HG02571 (cell line): ENCODE measurements around the gene ROBO1.

Source experiments
- ATAC-seq: cut with Tn5 transposase; IDR thresholded peaks from one replicate; pipeline ENCODE4 v1.9.1; 2021; ENCODE audit warnings: mild to moderate bottlenecking, moderate library complexity; ENCODE audit not compliant: unreplicated experiment

Gene ROBO1

GRCh38 chr3:79027593-79027992, 740.2 kb downstream of the ROBO1 start:
- no peak for ATAC-seq

DNA sequence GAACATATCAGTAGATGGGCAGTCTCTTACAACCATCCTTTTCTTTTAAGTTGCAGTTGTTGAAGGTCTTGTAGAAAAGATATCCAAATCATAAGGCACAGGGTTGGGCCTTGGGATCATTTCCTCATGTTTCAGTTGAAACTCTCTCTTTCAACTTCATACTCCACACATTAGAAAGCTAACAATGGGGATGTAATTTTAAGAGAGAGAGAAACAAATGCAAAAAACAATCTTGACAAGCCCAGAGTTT, 747.9 kb downstream of the ROBO1 start:
- no peak for ATAC-seq

DNA sequence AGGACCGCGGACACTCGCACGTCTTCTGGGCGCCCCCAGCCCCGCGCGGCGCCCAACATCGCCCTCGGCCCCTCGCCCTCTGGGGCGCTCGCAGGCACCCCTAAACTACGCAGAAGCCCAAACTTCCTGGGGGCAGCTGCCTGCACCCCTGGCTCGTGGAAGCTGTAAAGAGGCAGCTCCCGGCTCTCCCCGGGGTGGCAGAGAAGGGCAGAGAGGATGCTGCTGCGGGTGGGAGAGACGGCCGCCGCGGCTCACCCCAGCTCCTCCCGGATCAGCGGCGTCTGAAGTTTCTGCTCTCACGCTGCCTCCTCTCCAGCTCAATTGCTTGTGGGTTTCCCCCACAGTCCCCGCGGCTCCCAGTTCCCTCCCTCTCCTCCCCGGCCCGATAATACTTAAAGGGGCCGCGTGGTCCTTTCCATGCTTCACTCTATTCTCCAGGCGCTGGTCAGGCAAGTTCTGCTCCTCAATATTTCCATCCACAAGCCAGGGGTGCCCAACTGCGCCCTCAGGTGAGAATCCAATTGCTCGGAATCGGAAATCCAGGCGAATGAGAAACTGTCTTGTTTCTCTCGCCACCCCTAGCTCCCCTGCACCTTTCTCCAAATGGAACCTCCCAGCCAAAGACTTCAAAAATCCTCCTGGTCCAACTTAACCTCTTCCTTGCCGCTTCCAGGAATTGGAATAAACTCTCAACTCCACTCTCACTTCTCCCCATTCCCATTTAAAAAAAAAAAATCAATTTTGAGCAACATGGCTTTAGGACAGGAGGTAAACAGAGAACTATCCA, 748.5 kb downstream of the ROBO1 start:
- no peak for ATAC-seq

DNA sequence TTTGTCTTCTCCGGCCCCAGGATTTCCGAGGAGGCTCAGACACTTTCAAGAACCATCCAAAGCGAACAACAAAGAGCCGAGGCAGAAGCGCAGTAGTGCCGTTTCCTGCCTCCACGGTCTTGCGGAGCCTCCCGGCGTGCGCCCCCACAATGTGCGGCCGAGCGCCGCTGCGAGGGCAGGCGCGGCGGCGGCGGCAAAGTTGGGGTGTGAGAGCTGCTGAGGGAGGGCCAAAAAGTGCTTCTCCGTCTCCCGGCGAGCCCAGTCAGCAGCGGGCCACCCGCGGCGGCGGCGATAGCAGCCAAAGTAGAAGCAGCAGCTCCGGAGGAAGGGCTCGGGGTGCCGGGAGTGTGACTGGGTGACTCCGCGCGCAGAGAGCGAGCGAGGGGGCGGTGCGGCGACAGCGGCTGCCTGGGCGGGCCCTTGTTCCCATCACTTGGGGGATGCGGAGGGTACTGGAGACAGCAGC, 749.1 kb downstream of the ROBO1 start:
- ATAC-seq, result no peak

GRCh38 chr3:79018265-79018664, 749.5 kb downstream of the ROBO1 start:
- no peak for ATAC-seq

GRCh38 chr3:79016587-79017376, 751.0 kb downstream of the ROBO1 start:
- no peak for ATAC-seq

DNA sequence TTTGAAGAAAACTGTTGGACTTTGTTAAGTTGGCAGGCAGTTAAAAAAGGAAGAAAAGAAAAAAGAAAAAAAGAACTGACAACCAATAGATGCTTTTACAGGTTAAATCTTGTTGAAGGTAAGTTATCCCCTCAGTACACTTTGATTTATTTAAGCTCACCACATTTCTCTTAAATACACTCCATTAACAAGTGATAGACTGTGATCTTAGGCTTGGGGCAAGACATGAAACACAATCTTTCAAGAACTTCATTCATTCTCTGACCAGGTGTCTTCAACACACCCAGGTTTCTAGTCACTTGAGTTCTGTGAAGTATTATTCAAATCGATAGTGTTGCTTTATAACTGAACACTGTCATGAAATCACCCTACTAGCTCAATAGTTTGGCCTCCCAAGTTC, 751.9 kb downstream of the ROBO1 start:
- ATAC-seq, result no peak

- ATAC-seq, result no peak
Measured at GRCh38 chr3:79012946-79013362, 754.8 kb downstream of the ROBO1 start.

GRCh38 chr3:79012530-79012913, 755.3 kb downstream of the ROBO1 start:
- no peak for ATAC-seq

GRCh38 chr3:79011821-79012529, 755.8 kb downstream of the ROBO1 start:
- ATAC-seq, result no peak

GRCh38 chr3:79009861-79010260, 757.9 kb downstream of the ROBO1 start:
- no peak for ATAC-seq

DNA sequence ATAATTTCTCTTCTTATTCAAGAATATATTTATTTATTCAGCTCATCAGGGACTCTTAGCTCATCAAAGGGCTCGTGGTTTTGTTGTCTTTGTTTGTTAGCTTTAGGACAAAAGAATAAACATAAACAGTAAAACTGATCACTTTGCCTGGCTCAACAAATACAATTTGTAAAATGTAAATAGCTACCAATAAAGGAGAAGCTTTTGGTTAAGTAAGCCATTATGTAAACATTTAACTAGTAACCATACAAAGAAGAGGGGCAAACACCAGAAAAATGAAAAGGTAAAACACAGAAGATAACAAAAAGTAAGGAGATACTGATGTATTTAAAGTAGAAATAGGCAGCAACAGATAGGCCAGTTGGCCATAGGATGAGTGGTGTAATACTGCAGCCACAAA, 761.7 kb downstream of the ROBO1 start:
- no peak for ATAC-seq

DNA sequence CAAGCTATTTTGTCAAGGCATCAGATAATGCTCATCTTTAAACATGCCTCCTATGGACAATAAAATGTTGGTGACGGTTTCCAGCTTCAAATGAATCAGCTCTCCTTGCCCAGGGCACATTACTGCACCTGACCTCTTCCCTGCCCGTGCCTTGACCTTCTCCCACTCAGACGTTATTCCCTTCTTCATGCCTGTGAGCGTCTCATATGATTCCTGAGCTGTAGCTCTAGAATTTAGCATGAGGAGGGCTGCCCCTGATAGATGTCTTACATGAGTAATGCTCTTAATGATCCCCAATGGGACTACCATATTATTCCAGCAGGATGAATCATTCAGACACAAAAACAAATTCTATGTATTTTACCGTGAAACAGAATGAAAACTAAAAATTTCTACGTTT, 762.7 kb downstream of the ROBO1 start:
- no peak for ATAC-seq

- ATAC-seq, result no peak
Measured at GRCh38 chr3:79003994-79004393, 763.8 kb downstream of the ROBO1 start.

DNA sequence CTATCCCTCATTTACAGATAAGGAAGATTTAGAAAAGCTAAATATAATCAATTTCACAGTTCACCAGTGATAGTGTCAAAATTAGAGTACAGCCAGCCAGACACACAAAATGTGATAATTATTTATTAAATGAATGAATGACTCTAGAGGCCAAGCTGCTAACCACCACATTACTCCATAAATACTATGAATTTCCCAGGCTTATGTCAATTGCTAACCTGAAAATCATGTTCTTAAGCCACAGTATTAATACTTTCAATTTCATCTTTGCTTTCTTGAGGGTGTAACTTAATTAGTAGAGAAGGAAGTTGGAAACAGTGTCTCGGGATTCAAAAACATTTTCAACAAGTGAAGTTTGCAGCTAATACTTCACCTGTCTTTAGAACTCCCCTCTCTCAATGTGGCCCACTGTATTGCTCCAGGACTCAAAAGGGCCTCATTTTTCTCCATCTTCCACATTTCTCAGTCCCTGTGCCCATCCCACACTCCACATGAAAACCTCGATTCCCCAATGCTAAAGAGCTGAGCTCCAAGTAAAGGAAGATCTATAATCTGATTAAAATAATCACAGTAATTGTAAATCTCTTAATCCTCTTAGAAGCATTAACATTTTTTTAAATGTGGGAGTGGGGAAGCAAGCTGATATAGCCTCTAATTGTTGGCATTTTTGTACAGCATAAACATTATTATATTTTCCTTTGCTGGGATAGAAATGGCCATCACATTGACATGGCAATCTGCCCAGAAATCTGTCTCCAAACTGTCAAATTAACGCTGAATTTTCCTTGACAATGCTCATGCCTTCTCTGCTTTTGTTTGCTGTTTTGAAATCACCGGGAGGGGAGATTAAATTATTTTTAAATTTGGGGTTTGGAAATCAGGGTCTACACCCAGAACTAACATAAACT, 765.1 kb downstream of the ROBO1 start:
- ATAC-seq, result no peak

DNA sequence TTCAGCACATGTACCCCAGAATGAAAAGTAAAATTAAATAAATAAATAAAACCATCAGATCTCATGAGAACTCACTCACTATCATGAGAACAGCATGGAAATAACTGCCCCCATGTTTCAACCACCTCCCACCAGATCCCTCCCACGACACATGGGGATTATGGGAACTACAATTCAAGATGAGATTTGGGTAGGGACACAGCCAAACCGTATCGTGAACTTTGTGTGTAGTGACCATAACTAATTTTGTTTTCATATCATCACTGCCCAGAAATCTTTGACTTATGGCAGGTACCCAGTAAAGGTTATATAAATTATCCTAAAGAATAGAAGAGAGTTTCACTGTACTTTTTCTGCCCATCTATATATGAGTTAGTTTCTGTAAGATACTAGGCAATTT, 766.5 kb downstream of the ROBO1 start:
- no peak for ATAC-seq

- no peak for ATAC-seq
Measured at GRCh38 chr3:78999139-78999538, 768.7 kb downstream of the ROBO1 start.

GRCh38 chr3:78995087-78995486, 772.7 kb downstream of the ROBO1 start:
- no peak for ATAC-seq

DNA sequence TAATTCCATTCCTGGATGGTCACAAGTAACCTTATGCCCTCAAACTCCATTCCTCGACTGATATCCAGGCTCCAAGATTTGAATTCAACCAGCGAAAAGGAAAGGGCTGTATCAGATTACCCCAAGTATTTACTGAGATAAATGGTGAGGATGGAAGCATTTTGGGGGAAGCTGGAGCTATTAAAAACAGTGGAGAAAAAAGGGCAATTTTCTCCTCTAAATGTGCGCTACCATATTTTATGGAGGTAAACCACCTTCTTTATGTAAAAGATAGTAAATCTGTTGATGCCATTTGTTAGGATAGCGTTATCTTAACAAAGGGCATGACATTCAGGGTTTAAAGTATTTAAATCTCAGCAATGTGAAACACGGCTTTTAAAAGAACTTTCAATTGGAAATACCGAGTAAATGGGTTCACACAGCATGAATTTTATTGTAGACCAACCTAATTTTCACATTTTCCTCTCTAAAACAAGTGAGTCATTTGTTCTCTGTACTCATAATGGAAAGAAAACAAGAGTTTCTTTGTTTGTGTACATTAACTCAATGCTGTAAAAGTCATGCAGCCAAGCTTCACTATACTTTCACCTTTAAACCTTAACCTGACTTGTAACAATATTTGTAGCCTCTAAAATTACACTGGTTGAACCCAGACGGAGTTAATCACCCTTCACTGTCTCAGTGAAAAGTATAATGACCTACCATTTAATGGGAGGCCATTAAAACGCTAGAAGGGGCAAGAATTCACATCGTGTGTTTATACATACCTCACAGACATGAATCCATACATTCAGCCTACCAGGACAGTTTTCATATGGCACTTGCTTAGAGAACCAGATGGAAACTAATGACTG, 773.4 kb downstream of the ROBO1 start:
- ATAC-seq, result no peak

DNA sequence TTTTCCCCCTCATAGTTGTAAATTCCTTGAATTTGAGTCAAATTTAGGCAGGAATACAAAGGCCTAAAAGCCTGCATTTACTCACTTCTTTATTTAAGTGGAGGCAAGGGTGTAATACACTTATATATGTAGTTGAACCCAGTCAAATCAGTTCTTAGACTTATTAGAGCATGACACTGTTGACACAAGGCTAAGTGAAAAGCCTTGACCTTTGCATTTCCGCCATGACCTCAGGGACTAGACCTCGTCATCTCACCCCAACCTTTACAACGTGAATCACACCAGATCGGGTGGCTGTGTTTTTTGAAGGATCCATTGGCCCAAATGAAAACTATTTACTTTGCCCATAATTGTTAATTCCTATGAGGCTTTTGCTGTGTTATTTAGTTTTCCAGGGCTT, 774.4 kb downstream of the ROBO1 start:
- no peak for ATAC-seq
